ENCODE results near the gene PRDX1.
"Not testable (repeated sequence)": the region's sequence is repeated elsewhere in the genome, so short reads cannot be mapped to it uniquely, and the experiment has no call there.

The PRDX1 gene

GRCh38 chr1:45535988-45536766 lies 14.5 kb upstream of the PRDX1 start:
- DNase-seq (ENCODE audit: low read depth, low spot score): no peak

GRCh38 chr1:45531873-45532272 lies 10.2 kb upstream of the PRDX1 start:
- no peak for DNase-seq (ENCODE audit: low read depth, low spot score)

GRCh38 chr1:45530632-45531135 lies 9.0 kb upstream of the PRDX1 start:
- no peak for DNase-seq (ENCODE audit: low read depth, low spot score)

- no peak for DNase-seq (ENCODE audit: low read depth, low spot score)
Measured at GRCh38 chr1:45526135-45526644, 4.5 kb upstream of the PRDX1 start.

GRCh38 chr1:45523975-45524374 lies 2.3 kb upstream of the PRDX1 start:
- not testable (repeated sequence) for DNase-seq (ENCODE audit: low read depth, low spot score)

GRCh38 chr1:45523516-45523915 lies 1.8 kb upstream of the PRDX1 start:
- not testable (repeated sequence) for DNase-seq (ENCODE audit: low read depth, low spot score)

GRCh38 chr1:45522324-45523104 lies 830 bp upstream of the PRDX1 start:
- no peak for DNase-seq (ENCODE audit: low read depth, low spot score)

GRCh38 chr1:45519774-45520173 lies 1.9 kb downstream of the PRDX1 start:
- not testable (repeated sequence) for DNase-seq (ENCODE audit: low read depth, low spot score)

GRCh38 chr1:45518910-45519309 lies 2.8 kb downstream of the PRDX1 start:
- DNase-seq (ENCODE audit: low read depth, low spot score): no peak

- not testable (repeated sequence) for DNase-seq (ENCODE audit: low read depth, low spot score)
Measured at GRCh38 chr1:45518366-45518765, 3.3 kb downstream of the PRDX1 start.

GRCh38 chr1:45516465-45516864 lies 5.2 kb downstream of the PRDX1 start:
- DNase-seq (ENCODE audit: low read depth, low spot score): no peak

- no peak for DNase-seq (ENCODE audit: low read depth, low spot score)
Measured at GRCh38 chr1:45516036-45516435, 5.6 kb downstream of the PRDX1 start.

- not testable (repeated sequence) for DNase-seq (ENCODE audit: low read depth, low spot score)
Measured at GRCh38 chr1:45513532-45514260, 8.0 kb downstream of the PRDX1 start.

- DNase-seq (ENCODE audit: low read depth, low spot score): no peak
Measured at GRCh38 chr1:45512641-45513054, 9.0 kb downstream of the PRDX1 start.

- no peak for DNase-seq (ENCODE audit: low read depth, low spot score)
Measured at GRCh38 chr1:45510972-45511527, 10.6 kb downstream of the PRDX1 start.

GRCh38 chr1:45510036-45510971 lies 11.4 kb downstream of the PRDX1 start:
- no peak for DNase-seq (ENCODE audit: low read depth, low spot score)

GRCh38 chr1:45508295-45509151 lies 13.2 kb downstream of the PRDX1 start:
- no peak for DNase-seq (ENCODE audit: low read depth, low spot score)

GRCh38 chr1:45507893-45508292 lies 13.8 kb downstream of the PRDX1 start:
- no peak for DNase-seq (ENCODE audit: low read depth, low spot score)

- DNase-seq (ENCODE audit: low read depth, low spot score): no peak
Measured at GRCh38 chr1:45507195-45507594, 14.5 kb downstream of the PRDX1 start.
